Colonic mucosa (tissue), 4 donors: Measurements from ENCODE around the gene BICC1. TPM values are rescaled to one million over a fixed set of nuclear protein-coding genes. Genes with fewer than 3 reads are reported as not detected.

ENCODE experiments used
- DNase-seq: peaks from one replicate; pipeline ENCODE4 v3.0.0-alpha.2; 2020
- H3K27ac ChIP-seq: fragments of 200-600 bp; one replicate; pipeline ENCODE4 v1.8.0; 2021
- H3K27me3 ChIP-seq: fragments of 200-600 bp; one replicate; pipeline ENCODE4 v1.8.0; 2021
- H3K36me3 ChIP-seq: fragments of 200-600 bp; one replicate; pipeline ENCODE4 v1.8.0; 2021
- H3K4me1 ChIP-seq: fragments of 200-600 bp; one replicate; pipeline ENCODE4 v1.8.0; 2021; ENCODE audit warnings: mild to moderate bottlenecking
- H3K4me3 ChIP-seq: fragments of 200-600 bp; one replicate; pipeline ENCODE4 v1.8.0; 2021
- H3K9ac ChIP-seq, 2 donors: one replicate each; pipeline ENCODE4 v1.7.0; 2013; ENCODE audit warnings: control low read depth in 2 of 2, low read depth in 2 of 2, low read length in 2 of 2
- H3K9me3 ChIP-seq: fragments of 200-600 bp; one replicate; pipeline ENCODE4 v1.8.0; 2021
- intact Hi-C: fragments of 100-400 bp; cut with DNase I; formaldehyde crosslinking; loops from one replicate; pipeline ENCODE4 v1.14.1; 2022
- total RNA-seq, 2 donors: library from RNA; stranded (reverse); fragmentation: NEBNext Ultra II Directional in 1 of 2; extraction: Animal tissue kit (Norgen Biotek cat#: 25700) in 1 of 2; gene quantifications; one replicate each; pipeline ENCODE4 v1.2.1, GENCODE V29; 2021
- TF ChIP-seq, protein P1 (sequence below): fragments of 200-600 bp; IDR thresholded peaks from one replicate; pipeline ENCODE4 v1.8.0; 2022; ENCODE audit warnings: antibody characterized with exemption, mild to moderate bottlenecking
- donor health status: healthy.
- donor health status: DM: no; HTN: no; CAD: no.
- donor health status: DM: no; HTN: no; CAD: no.

Gene BICC1, protein sequence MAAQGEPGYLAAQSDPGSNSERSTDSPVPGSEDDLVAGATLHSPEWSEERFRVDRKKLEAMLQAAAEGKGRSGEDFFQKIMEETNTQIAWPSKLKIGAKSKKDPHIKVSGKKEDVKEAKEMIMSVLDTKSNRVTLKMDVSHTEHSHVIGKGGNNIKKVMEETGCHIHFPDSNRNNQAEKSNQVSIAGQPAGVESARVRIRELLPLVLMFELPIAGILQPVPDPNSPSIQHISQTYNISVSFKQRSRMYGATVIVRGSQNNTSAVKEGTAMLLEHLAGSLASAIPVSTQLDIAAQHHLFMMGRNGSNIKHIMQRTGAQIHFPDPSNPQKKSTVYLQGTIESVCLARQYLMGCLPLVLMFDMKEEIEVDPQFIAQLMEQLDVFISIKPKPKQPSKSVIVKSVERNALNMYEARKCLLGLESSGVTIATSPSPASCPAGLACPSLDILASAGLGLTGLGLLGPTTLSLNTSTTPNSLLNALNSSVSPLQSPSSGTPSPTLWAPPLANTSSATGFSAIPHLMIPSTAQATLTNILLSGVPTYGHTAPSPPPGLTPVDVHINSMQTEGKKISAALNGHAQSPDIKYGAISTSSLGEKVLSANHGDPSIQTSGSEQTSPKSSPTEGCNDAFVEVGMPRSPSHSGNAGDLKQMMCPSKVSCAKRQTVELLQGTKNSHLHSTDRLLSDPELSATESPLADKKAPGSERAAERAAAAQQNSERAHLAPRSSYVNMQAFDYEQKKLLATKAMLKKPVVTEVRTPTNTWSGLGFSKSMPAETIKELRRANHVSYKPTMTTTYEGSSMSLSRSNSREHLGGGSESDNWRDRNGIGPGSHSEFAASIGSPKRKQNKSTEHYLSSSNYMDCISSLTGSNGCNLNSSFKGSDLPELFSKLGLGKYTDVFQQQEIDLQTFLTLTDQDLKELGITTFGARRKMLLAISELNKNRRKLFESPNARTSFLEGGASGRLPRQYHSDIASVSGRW
- 1 to 10 TPM; 1.3 to 2.9 TPM for total RNA-seq

DNA sequence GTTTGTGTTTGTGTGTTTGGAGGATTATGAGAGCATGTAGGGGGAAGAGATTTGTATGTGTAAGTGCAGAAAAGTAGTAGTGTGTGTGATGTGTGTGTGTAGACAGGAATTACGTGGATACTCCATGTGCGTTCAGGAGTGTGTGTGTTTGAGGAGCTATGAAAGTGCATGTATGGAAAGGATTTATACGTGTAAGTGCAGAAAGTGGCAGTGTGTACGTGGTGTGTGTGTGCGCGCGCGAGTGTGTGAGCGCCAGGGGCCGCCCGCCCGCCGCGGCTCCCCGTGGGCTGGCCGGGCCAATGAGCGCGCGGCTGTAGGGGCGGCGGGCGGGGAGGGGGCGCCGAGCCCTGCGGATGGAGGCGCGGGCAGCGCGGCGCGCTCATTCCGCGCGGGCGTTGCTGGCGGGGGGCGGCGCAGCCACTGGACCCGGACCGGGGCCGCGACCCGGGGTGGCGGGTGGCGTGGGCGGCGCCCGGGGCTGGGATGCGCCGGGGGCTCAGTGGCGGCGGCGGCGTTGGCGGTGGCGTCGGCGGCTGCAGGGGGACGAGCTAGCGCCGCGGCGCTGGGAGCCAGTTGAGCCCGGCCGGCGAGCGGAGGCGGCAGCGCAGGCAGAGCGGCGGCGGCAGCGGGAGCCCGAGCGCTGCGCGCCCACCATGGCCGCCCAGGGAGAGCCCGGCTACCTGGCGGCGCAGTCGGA is at the start of gene BICC1:
TSS of gene BICC1 (plus strand) at position 382 of the 697 bp plus-strand sequence. CDS start at position 654, 272 bp downstream.
- Histone ChIP-seq H3K4me3 (peak within 1 kb of the TSS; percentile 53), H3K4me1 (no peaks in the 10 kb centered on the region), H3K9ac (peak within 1 kb of the TSS; percentile 61), H3K9me3 (no peaks in the 10 kb centered on the region), H3K27ac (peak within 1 kb of the TSS; percentile 51), H3K27me3 (no peaks in the 10 kb centered on the region), H3K36me3 (no peaks in the 10 kb centered on the region)
- TF ChIP-seq, protein P1, sequence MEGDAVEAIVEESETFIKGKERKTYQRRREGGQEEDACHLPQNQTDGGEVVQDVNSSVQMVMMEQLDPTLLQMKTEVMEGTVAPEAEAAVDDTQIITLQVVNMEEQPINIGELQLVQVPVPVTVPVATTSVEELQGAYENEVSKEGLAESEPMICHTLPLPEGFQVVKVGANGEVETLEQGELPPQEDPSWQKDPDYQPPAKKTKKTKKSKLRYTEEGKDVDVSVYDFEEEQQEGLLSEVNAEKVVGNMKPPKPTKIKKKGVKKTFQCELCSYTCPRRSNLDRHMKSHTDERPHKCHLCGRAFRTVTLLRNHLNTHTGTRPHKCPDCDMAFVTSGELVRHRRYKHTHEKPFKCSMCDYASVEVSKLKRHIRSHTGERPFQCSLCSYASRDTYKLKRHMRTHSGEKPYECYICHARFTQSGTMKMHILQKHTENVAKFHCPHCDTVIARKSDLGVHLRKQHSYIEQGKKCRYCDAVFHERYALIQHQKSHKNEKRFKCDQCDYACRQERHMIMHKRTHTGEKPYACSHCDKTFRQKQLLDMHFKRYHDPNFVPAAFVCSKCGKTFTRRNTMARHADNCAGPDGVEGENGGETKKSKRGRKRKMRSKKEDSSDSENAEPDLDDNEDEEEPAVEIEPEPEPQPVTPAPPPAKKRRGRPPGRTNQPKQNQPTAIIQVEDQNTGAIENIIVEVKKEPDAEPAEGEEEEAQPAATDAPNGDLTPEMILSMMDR, result no peak
- intact Hi-C loops, result no loop called here
- peak; percentile 47 for DNase-seq

DNA sequence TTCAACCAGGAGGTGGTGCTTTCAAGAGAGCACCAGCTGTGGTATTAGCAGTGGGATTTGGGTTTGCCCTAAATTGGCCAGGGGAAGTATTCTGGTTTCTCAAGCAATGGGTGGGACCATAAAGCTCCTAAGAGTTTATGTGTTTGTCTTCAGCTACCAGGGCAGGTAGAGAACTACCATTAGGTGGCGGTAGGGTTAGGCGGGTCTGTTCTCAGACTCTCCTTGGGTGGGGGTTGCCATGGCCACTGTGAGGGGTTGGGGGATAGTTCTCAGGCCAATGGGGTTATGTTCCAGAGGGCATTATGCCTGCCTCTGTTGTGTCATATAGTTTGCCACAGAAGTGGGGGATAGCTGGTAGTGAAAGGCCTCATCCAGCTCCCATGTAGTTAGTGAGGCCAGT is 47.7 kb upstream of the BICC1 start:
- no peaks in the 10 kb centered on the region for H3K9me3 ChIP-seq
- H3K36me3 ChIP-seq, result no peaks in the 10 kb centered on the region
- H3K9ac ChIP-seq, result no peak overlapping the region
- no peaks in the 10 kb centered on the region for H3K27me3 ChIP-seq
- TF ChIP-seq, protein P1, result no peak
- no peak for DNase-seq
- no peaks in the 10 kb centered on the region for H3K4me1 ChIP-seq
- no peak overlapping the region for H3K27ac ChIP-seq
- intact Hi-C loops, result no loop called here
- no peak overlapping the region for H3K4me3 ChIP-seq

DNA sequence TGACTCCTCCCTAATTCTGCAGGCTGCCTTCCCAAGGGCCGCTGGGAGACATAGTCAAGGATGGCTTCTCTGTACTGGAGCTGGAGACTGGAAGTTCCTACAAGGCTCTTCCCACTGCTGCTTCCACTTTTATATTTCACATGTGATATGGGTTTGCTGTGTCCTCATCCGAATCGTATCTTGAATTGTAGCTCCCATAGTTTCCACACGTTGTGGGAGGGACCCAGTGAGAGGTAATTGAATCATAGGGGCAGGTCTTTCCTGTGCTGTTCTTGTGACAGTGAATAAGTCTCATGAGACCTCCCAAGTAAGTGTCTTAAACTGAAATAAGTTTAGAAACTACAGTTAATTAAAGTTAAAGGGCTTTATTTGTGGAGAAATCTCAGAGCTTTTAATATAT is 47.0 kb upstream of the BICC1 start:
- Histone ChIP-seq H3K4me3 (no peak overlapping the region), H3K27ac (no peak overlapping the region), H3K9ac (no peak overlapping the region), H3K9me3 (no peaks in the 10 kb centered on the region), H3K27me3 (no peaks in the 10 kb centered on the region), H3K4me1 (no peaks in the 10 kb centered on the region), H3K36me3 (no peaks in the 10 kb centered on the region)
- intact Hi-C loops, result no loop called here
- no peak for DNase-seq
- TF ChIP-seq, protein P1, result no peak

DNA sequence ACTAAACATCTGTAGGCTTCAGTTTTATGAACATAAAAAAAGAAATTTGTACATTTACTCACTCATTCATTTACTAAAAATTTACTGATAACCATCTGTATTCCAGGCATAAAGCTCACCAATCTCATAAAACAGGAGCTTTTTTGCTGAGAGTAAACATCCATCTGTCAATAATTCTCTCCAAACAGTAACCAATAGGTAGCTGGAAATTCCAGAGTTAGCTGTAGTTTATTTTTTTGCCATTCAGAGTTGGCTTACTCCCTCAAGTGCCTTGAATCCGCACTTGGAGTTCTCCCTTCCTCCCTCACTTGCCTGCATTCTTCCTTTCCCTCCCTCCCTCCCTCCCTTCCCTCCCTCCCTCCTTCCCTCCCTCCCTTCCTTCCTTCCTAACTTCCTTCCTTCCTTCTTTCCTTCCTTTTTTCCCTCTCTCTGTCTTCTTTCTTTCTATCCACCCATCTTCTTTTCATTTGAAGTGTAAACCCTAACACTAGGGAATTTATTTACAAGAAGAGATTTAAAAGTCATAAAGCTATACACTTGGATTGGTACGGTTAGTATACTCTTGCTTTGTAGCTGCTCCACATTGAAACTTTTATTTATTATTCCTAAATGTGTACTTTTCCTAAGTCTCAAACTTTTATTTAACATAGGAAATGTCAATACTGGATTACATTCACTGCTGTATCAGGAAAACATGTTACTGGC is 44.6 kb upstream of the BICC1 start:
- TF ChIP-seq, protein P1, result no peak
- Histone ChIP-seq H3K4me1 (no peaks in the 10 kb centered on the region), H3K9me3 (no peaks in the 10 kb centered on the region), H3K36me3 (no peaks in the 10 kb centered on the region), H3K9ac (no peak overlapping the region), H3K27me3 (no peaks in the 10 kb centered on the region), H3K27ac (no peak overlapping the region), H3K4me3 (no peak overlapping the region)
- DNase-seq, result no peak
- intact Hi-C loops, result no loop called here
